WTC11 (cell line): ENCODE data around the gene BICRA. TPM values are rescaled to one million over a fixed set of nuclear protein-coding genes. Genes with fewer than 3 reads are reported as not detected.
A peak's percentile ranks its signal among the peaks of the same experiment; 100 is the strongest.

Experiments used
- ATAC-seq: fragments of 200-7000 bp; cut with Tn5 transposase; 2 replicates; pipeline ENCODE4 v1.10.0; 2021; ENCODE audit warnings: mild to moderate bottlenecking, moderate library complexity
- CTCF ChIA-PET: fragments of 300-600 bp; sonication (Branson Sonifier 250); formaldehyde crosslinking; loops from one replicate; lab custom pipeline; 2021; ENCODE audit warnings: antibody characterized with exemption; lab: Charles Lee
- POLR2A ChIA-PET: fragments of 350-600 bp; sonication (Branson Sonifier 250); formaldehyde crosslinking; loops from one replicate; lab custom pipeline; 2021; ENCODE audit warnings: antibody characterized with exemption; lab: Charles Lee
- DNase-seq: peaks from one replicate; pipeline ENCODE4 v3.0.0; 2021; ENCODE audit warnings: low spot score
- H3K27ac Mint-ChIP-seq: 2 replicates; pipeline ENCODE4 v1.8.0; 2021; ENCODE audit warnings: mixed read lengths
- H3K27me3 Mint-ChIP-seq: 2 replicates; pipeline ENCODE4 v1.8.0; 2021; ENCODE audit warnings: low read depth, mild to moderate bottlenecking, moderate library complexity, mixed read lengths
- H3K36me3 Mint-ChIP-seq: 2 replicates; pipeline ENCODE4 v1.8.0; 2021; ENCODE audit warnings: mixed read lengths
- H3K4me1 Mint-ChIP-seq: 2 replicates; pipeline ENCODE4 v1.8.0; 2022; ENCODE audit warnings: mixed read lengths
- H3K4me3 Mint-ChIP-seq: 2 replicates; pipeline ENCODE4 v1.8.0; 2021; ENCODE audit warnings: mild to moderate bottlenecking, moderate library complexity, mixed read lengths
- H3K9me3 Mint-ChIP-seq: 2 replicates; pipeline ENCODE4 v1.8.0; 2021; ENCODE audit warnings: mixed read lengths
- CDX4 ChIP-seq: fragments of 250-450 bp; sonication (Bioruptor Pico); IDR thresholded peaks from 2 replicates; pipeline ENCODE4 v1.9.0; 2021; ENCODE audit warnings: moderate library complexity, mild to moderate bottlenecking, inconsistent platforms, borderline replicate concordance
- E2F5 ChIP-seq: sonication (generic); formaldehyde crosslinking; IDR thresholded peaks from 2 replicates; pipeline ENCODE4 v1.8.1; 2022; ENCODE audit warnings: mild to moderate bottlenecking, moderate library complexity, missing genetic modification reagents
- ELF4 ChIP-seq: sonication (generic); formaldehyde crosslinking; IDR thresholded peaks from 2 replicates; pipeline ENCODE4 v1.8.1; 2022; ENCODE audit warnings: low read depth, mild to moderate bottlenecking, moderate library complexity, missing genetic modification reagents
- GABPB1 ChIP-seq: sonication (generic); formaldehyde crosslinking; IDR thresholded peaks from 2 replicates; pipeline ENCODE4 v1.8.1; 2023; ENCODE audit warnings: mild to moderate bottlenecking, missing genetic modification reagents
- JUN ChIP-seq: sonication (generic); formaldehyde crosslinking; IDR thresholded peaks from 2 replicates; pipeline ENCODE4 v1.8.0; 2023; ENCODE audit warnings: mild to moderate bottlenecking, missing genetic modification reagents
- NFATC4 ChIP-seq: fragments of 250-450 bp; sonication (Bioruptor Pico); IDR thresholded peaks from 2 replicates; pipeline ENCODE4 v1.9.0; 2021; ENCODE audit warnings: mild to moderate bottlenecking
- NR2C2 ChIP-seq: sonication (generic); formaldehyde crosslinking; IDR thresholded peaks from 2 replicates; pipeline ENCODE4 v1.8.0; 2022; ENCODE audit warnings: mild to moderate bottlenecking, missing genetic modification reagents
- NR3C1 ChIP-seq: sonication (generic); formaldehyde crosslinking; conservative IDR thresholded peaks from 2 replicates; pipeline ENCODE4 v1.8.1; 2023; ENCODE audit warnings: low read depth, mild to moderate bottlenecking, missing genetic modification reagents
- RELA ChIP-seq: sonication (generic); formaldehyde crosslinking; IDR thresholded peaks from 2 replicates; pipeline ENCODE4 v1.8.1; 2022; ENCODE audit warnings: missing genetic modification reagents, mild to moderate bottlenecking, borderline replicate concordance
- TCF7 ChIP-seq: sonication (generic); formaldehyde crosslinking; IDR thresholded peaks from 2 replicates; pipeline ENCODE4 v1.8.0; 2022; ENCODE audit warnings: mild to moderate bottlenecking, low read depth, missing genetic modification reagents, moderate library complexity
- TEAD1 ChIP-seq: sonication (generic); formaldehyde crosslinking; IDR thresholded peaks from 2 replicates; pipeline ENCODE4 v1.8.0; 2022; ENCODE audit warnings: mild to moderate bottlenecking, missing genetic modification reagents
- TEAD4 ChIP-seq: sonication (generic); formaldehyde crosslinking; IDR thresholded peaks from 2 replicates; pipeline ENCODE4 v1.8.0; 2022; ENCODE audit warnings: mild to moderate bottlenecking, missing genetic modification reagents
- ZNF232 ChIP-seq: sonication (generic); formaldehyde crosslinking; IDR thresholded peaks from 2 replicates; pipeline ENCODE4 v1.8.0; 2022; ENCODE audit warnings: mild to moderate bottlenecking, missing genetic modification reagents
- ZNF423 ChIP-seq: fragments of 250-450 bp; sonication (Bioruptor Pico); IDR thresholded peaks from 2 replicates; pipeline ENCODE4 v2.1.2; 2022; ENCODE audit warnings: mild to moderate bottlenecking, moderate library complexity
- ZNF512 ChIP-seq: sonication (generic); formaldehyde crosslinking; IDR thresholded peaks from 2 replicates; pipeline ENCODE4 v1.8.1; 2022; ENCODE audit warnings: missing genetic modification reagents, borderline replicate concordance
- total RNA-seq: library from RNA; stranded (reverse); gene quantifications from 3 replicates; pipeline ENCODE4 v1.2.3, GENCODE V29; 2021
- TF ChIP-seq, protein P1 (sequence below): sonication (generic); formaldehyde crosslinking; IDR thresholded peaks from 2 replicates; pipeline ENCODE4 v1.8.1; 2023; ENCODE audit warnings: mild to moderate bottlenecking, missing genetic modification reagents
- TF ChIP-seq, protein P2 (sequence below): sonication (generic); formaldehyde crosslinking; IDR thresholded peaks from 2 replicates; pipeline ENCODE4 v1.8.0; 2022; ENCODE audit warnings: mild to moderate bottlenecking, missing genetic modification reagents
- TF ChIP-seq, protein P3 (sequence below): sonication (generic); formaldehyde crosslinking; IDR thresholded peaks from 2 replicates; pipeline ENCODE4 v1.8.0; 2023; ENCODE audit warnings: mild to moderate bottlenecking, missing genetic modification reagents

The BICRA gene
- total RNA-seq, 1 experiment from 2014 or later = 30.3 TPM

GRCh38 chr19:47707135-47707925 lies 98.4 kb downstream of the BICRA start (continued):
- TF ChIP-seq CDX4 (CRISPR knock-in tag) = no peak
- TF ChIP-seq TEAD1 = 0 out of 2 replicates have a peak, but pooled peaks have one; percentile 36

- Mint-ChIP-seq H3K4me3 (peak overlapping the region; percentile 33; the same call in 1 of the 2 replicates), H3K9me3 (peaks cover 18% of the 10 kb centered on the region), H3K4me1 (0 out of 2 replicates have a peak, but pooled peaks cover 7% of the 10 kb centered on the region), H3K36me3 (peaks cover 13% of the 10 kb centered on the region; the same call in 1 of the 2 replicates), H3K27ac (no peak overlapping the region), H3K27me3 (peaks cover 22% of the 10 kb centered on the region)
- ChIA-PET CTCF (interaction anchor here (1.2 to 3.6 kb wide), 9 partner anchors 11 to 283 kb away, joined by 3 to 47 read pairs (median 22); partner anchors contain the start of gene NOP53), POLR2A (no interaction called here)
- ATAC-seq = no peak
- TF ChIP-seq, protein P1, sequence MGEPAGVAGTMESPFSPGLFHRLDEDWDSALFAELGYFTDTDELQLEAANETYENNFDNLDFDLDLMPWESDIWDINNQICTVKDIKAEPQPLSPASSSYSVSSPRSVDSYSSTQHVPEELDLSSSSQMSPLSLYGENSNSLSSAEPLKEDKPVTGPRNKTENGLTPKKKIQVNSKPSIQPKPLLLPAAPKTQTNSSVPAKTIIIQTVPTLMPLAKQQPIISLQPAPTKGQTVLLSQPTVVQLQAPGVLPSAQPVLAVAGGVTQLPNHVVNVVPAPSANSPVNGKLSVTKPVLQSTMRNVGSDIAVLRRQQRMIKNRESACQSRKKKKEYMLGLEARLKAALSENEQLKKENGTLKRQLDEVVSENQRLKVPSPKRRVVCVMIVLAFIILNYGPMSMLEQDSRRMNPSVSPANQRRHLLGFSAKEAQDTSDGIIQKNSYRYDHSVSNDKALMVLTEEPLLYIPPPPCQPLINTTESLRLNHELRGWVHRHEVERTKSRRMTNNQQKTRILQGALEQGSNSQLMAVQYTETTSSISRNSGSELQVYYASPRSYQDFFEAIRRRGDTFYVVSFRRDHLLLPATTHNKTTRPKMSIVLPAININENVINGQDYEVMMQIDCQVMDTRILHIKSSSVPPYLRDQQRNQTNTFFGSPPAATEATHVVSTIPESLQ (CRISPR knock-in tag) = no peak
- TF ChIP-seq GABPB1 (CRISPR knock-in tag) = no peak
- TF ChIP-seq NR3C1 (CRISPR knock-in tag) = no peak
- DNase-seq = no peak
Measured at GRCh38 chr19:47711652-47712242, 102.8 kb downstream of the BICRA start.

DNA sequence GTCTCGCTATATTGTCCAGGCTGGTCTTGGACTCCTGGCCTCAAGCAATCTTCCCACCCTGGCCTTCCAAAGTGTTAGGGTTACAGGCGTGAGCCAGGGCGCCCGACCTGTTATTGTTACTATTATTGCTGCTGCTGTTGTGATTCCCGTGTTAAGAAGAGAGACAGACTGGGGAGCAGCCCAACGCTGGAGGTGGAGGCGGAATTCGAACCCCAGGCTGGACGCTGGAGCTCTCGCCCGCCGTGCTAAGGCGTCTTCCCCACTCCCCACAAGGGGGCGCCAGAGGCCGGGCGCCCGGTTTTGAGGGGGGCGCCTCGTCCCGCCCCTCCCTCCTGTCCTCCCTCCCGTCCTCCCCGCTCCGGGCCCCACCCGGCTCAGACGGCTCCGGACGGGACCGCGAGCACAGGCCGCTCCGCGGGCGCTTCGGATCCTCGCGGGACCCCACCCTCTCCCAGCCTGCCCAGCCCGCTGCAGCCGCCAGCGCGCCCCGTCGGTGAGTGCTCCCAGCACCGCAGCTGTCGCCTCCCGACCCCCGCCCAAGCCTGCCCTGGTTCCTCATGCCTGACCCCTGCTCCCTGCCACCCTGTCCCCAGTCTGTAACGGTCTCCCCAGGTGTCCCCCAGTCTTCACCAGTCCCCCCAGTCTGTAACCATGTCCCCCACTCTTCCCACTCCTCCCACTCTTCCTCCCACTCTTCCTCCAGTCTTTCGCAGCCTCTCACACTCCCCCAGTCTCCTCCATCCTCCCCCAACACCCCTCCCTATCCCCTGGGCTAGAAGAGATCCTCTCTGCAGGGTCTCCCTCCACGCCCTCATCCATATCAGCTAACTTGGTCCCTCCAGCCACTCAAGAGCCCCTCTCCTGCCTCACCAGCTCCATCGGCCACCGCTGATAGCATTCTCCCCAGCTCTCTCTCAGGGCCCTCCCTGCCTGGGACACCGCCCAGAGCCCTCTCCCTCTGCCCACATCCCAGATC lies 104.4 kb downstream of the BICRA start, which contains the start of gene EHD2:
EHD2 (plus strand) TSS at position 377 of the 976 bp plus-strand sequence. CDS start 3,191 bp downstream, outside the sequence.
- 0 out of 2 replicates have a peak, but pooled peaks cover 7% of the 10 kb centered on the region for H3K4me1 Mint-ChIP-seq
- no peak within 1 kb of the TSS for H3K27ac Mint-ChIP-seq
- peaks cover 18% of the 10 kb centered on the region for H3K9me3 Mint-ChIP-seq
- DNase-seq (peak; percentile 72), ATAC-seq (peak; percentile 81)
- H3K36me3 Mint-ChIP-seq = peaks cover 20% of the 10 kb centered on the region; the same call in 1 of the 2 replicates
- H3K27me3 Mint-ChIP-seq = peaks cover 22% of the 10 kb centered on the region
- ChIA-PET CTCF (interaction anchor here (0.5 to 3.6 kb wide), 84 partner anchors 9 to 456 kb away, joined by 3 to 102 read pairs (median 4); partner anchors contain the start of genes DHX34, MEIS3, NAPA and NOP53), POLR2A (interaction anchor here (0.6 to 0.7 kb wide), 2 partner anchors 10 to 1061 kb away, joined by 4 to 9 read pairs; no protein-coding TSS in a partner anchor)
- H3K4me3 Mint-ChIP-seq = peak within 1 kb of the TSS; percentile 66
- 0 out of 2 replicates have a peak, but pooled peaks have one; percentile 69 for TF ChIP-seq ZNF232 (CRISPR knock-in tag)
- TF ChIP-seq TCF7 (CRISPR knock-in tag) = no peak
- TF ChIP-seq JUN = no peak
- TF ChIP-seq, protein P2, sequence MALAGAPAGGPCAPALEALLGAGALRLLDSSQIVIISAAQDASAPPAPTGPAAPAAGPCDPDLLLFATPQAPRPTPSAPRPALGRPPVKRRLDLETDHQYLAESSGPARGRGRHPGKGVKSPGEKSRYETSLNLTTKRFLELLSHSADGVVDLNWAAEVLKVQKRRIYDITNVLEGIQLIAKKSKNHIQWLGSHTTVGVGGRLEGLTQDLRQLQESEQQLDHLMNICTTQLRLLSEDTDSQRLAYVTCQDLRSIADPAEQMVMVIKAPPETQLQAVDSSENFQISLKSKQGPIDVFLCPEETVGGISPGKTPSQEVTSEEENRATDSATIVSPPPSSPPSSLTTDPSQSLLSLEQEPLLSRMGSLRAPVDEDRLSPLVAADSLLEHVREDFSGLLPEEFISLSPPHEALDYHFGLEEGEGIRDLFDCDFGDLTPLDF (CRISPR knock-in tag) = no peak
- TF ChIP-seq TEAD4 (CRISPR knock-in tag) = no peak
- TF ChIP-seq RELA = no peak
- TF ChIP-seq ZNF512 (CRISPR knock-in tag) = no peak
- TF ChIP-seq E2F5 (CRISPR knock-in tag) = no peak; the same call in 1 of the 2 replicates
- TF ChIP-seq, protein P3, sequence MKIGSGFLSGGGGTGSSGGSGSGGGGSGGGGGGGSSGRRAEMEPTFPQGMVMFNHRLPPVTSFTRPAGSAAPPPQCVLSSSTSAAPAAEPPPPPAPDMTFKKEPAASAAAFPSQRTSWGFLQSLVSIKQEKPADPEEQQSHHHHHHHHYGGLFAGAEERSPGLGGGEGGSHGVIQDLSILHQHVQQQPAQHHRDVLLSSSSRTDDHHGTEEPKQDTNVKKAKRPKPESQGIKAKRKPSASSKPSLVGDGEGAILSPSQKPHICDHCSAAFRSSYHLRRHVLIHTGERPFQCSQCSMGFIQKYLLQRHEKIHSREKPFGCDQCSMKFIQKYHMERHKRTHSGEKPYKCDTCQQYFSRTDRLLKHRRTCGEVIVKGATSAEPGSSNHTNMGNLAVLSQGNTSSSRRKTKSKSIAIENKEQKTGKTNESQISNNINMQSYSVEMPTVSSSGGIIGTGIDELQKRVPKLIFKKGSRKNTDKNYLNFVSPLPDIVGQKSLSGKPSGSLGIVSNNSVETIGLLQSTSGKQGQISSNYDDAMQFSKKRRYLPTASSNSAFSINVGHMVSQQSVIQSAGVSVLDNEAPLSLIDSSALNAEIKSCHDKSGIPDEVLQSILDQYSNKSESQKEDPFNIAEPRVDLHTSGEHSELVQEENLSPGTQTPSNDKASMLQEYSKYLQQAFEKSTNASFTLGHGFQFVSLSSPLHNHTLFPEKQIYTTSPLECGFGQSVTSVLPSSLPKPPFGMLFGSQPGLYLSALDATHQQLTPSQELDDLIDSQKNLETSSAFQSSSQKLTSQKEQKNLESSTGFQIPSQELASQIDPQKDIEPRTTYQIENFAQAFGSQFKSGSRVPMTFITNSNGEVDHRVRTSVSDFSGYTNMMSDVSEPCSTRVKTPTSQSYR (CRISPR knock-in tag) = no peak
- TF ChIP-seq NFATC4 (CRISPR knock-in tag) = no peak
- no peak for TF ChIP-seq NR2C2 (CRISPR knock-in tag)
- TF ChIP-seq ZNF423 = no peak
- TF ChIP-seq ELF4 = peak; percentile 44; the same call in 1 of the 2 replicates
